HG03103 (cell line): ENCODE results near the gene MARCHF5.

Experiments used
- ATAC-seq: cut with Tn5 transposase; IDR thresholded peaks from one replicate; pipeline ENCODE4 v1.9.1; 2021; ENCODE audit warnings: low read depth; ENCODE audit not compliant: unreplicated experiment

Gene MARCHF5

GRCh38 chr10:92290837-92291615 lies at the start of gene MARCHF5, which contains the start of gene CPEB3:
Gene MARCHF5 (plus strand): TSS chr10:92291167. CDS start chr10:92291495, 328 bp downstream.
Gene CPEB3 (minus strand): TSS chr10:92291078. CDS start chr10:92240350, 50,728 bp downstream.
- peak; percentile 99 for ATAC-seq

GRCh38 chr10:92241501-92241900 lies 49.5 kb upstream of the MARCHF5 start:
- no peak for ATAC-seq

- no peak for ATAC-seq
Measured at GRCh38 chr10:92242380-92242779, 48.6 kb upstream of the MARCHF5 start.

GRCh38 chr10:92242910-92243671 lies 47.9 kb upstream of the MARCHF5 start:
- ATAC-seq = no peak

GRCh38 chr10:92244796-92245195 lies 46.2 kb upstream of the MARCHF5 start:
- peak; percentile 45 for ATAC-seq

- no peak for ATAC-seq
Measured at GRCh38 chr10:92248566-92248965, 42.4 kb upstream of the MARCHF5 start.

- ATAC-seq = no peak
Measured at GRCh38 chr10:92263396-92263795, 27.6 kb upstream of the MARCHF5 start.

GRCh38 chr10:92264249-92264648 lies 26.7 kb upstream of the MARCHF5 start:
- ATAC-seq = no peak

- ATAC-seq = no peak
Measured at GRCh38 chr10:92265687-92266258, 25.2 kb upstream of the MARCHF5 start.

- ATAC-seq = no peak
Measured at GRCh38 chr10:92267343-92267742, 23.6 kb upstream of the MARCHF5 start.

GRCh38 chr10:92268748-92269147 lies 22.2 kb upstream of the MARCHF5 start:
- no peak for ATAC-seq

- ATAC-seq = no peak
Measured at GRCh38 chr10:92274071-92274470, 16.9 kb upstream of the MARCHF5 start.

GRCh38 chr10:92278996-92279696 lies 11.8 kb upstream of the MARCHF5 start:
- ATAC-seq = no peak

- ATAC-seq = no peak
Measured at GRCh38 chr10:92284112-92284704, 6.8 kb upstream of the MARCHF5 start.

- peak; percentile 3 for ATAC-seq
Measured at GRCh38 chr10:92290076-92290836, 711 bp upstream of the MARCHF5 start.

- no peak for ATAC-seq
Measured at GRCh38 chr10:92291616-92291865, 574 bp downstream of the MARCHF5 start.

- ATAC-seq = no peak
Measured at GRCh38 chr10:92291921-92292845, 1.2 kb downstream of the MARCHF5 start.

GRCh38 chr10:92298487-92298886 lies 7.5 kb downstream of the MARCHF5 start:
- ATAC-seq = no peak

GRCh38 chr10:92303096-92303495 lies 12.1 kb downstream of the MARCHF5 start:
- no peak for ATAC-seq
